DOHH2 (cell line): Measurements from ENCODE around the gene KIF21A.

ENCODE experiments used
- H3F3A ChIP-seq: fragments of 200-600 bp; sonication (generic), shearing (Covaris generic); 2 replicates; pipeline ENCODE4 v1.6.0; 2016; ENCODE audit warnings: antibody characterized with exemption, mild to moderate bottlenecking; ENCODE audit not compliant: control insufficient read depth, insufficient read depth
- H3K27ac ChIP-seq: fragments of 200-600 bp; sonication (generic); 2 replicates; pipeline ENCODE4 v1.5.1; 2014; ENCODE audit warnings: low read depth, mild to moderate bottlenecking, low read length, moderate library complexity
- H3K27me3 ChIP-seq: fragments of 200-600 bp; sonication (generic); 2 replicates; pipeline ENCODE4 v1.6.1; 2014; ENCODE audit warnings: mild to moderate bottlenecking, low read length, mixed read lengths; ENCODE audit not compliant: control insufficient read depth
- H3K36me3 ChIP-seq: fragments of 200-600 bp; sonication (generic); 2 replicates; pipeline ENCODE4 v1.6.1; 2014; ENCODE audit warnings: mild to moderate bottlenecking, low read length, moderate library complexity, mixed read lengths; ENCODE audit not compliant: control insufficient read depth
- H3K4me1 ChIP-seq: fragments of 200-600 bp; sonication (generic); 2 replicates; pipeline ENCODE4 v1.6.1; 2014; ENCODE audit warnings: mild to moderate bottlenecking, low read length, mixed read lengths; ENCODE audit not compliant: control insufficient read depth
- H3K4me2 ChIP-seq: fragments of 200-600 bp; sonication (generic); 2 replicates; pipeline ENCODE4 v1.6.0; 2014; ENCODE audit warnings: mild to moderate bottlenecking, low read length, moderate library complexity
- H3K4me3 ChIP-seq: fragments of 200-600 bp; sonication (generic); 2 replicates; pipeline ENCODE4 v1.5.1; 2014; ENCODE audit warnings: mild to moderate bottlenecking, low read length, mixed read lengths
- H3K79me2 ChIP-seq: fragments of 200-600 bp; sonication (generic); 2 replicates; pipeline ENCODE4 v1.6.1; 2014; ENCODE audit warnings: mild to moderate bottlenecking, low read length, mixed read lengths; ENCODE audit not compliant: control insufficient read depth
- H3K9me2 ChIP-seq: fragments of 200-600 bp; sonication (generic); replicated peaks from 2 replicates; pipeline ENCODE4 v1.6.1; 2014; ENCODE audit warnings: mild to moderate bottlenecking, low read length, mixed read lengths; ENCODE audit not compliant: control insufficient read depth
- H3K9me3 ChIP-seq: fragments of 200-600 bp; sonication (generic); 2 replicates; pipeline ENCODE4 v1.6.1; 2014; ENCODE audit warnings: antibody characterized with exemption, low read length, mixed read lengths; ENCODE audit not compliant: control insufficient read depth, insufficient read depth
- H4K20me1 ChIP-seq: fragments of 200-600 bp; sonication (generic); 2 replicates; pipeline ENCODE4 v1.6.0; 2014; ENCODE audit warnings: low read depth, mild to moderate bottlenecking, antibody characterized with exemption, low read length, moderate library complexity; ENCODE audit not compliant: control insufficient read depth, insufficient read depth
- EZH2phosphoT487 ChIP-seq: fragments of 200-600 bp; sonication (generic); IDR thresholded peaks from 2 replicates; pipeline ENCODE4 v1.6.1; 2017; ENCODE audit warnings: borderline replicate concordance, mild to moderate bottlenecking, antibody characterized with exemption, low read length, moderate library complexity, mixed read lengths
- TF ChIP-seq, protein P1 (sequence below): fragments of 200-600 bp; sonication (generic); IDR thresholded peaks from one replicate; pipeline ENCODE4 v1.5.1; 2014; ENCODE audit warnings: antibody characterized with exemption, mild to moderate bottlenecking, low read depth, low read length; ENCODE audit not compliant: poor library complexity, severe bottlenecking

The KIF21A gene

GRCh38 chr12:39401459-39401858 is 41.5 kb downstream of the KIF21A start:
- no peaks in the 10 kb centered on the region for H4K20me1 ChIP-seq
- H3K79me2 ChIP-seq: no peaks in the 10 kb centered on the region
- no peaks in the 10 kb centered on the region for H3K9me3 ChIP-seq
- no peaks in the 10 kb centered on the region for H3K4me1 ChIP-seq
- H3K4me2 ChIP-seq: no peak overlapping the region
- H3K27ac ChIP-seq: no peak overlapping the region
- H3K9me2 ChIP-seq: no peaks in the 10 kb centered on the region
- H3F3A ChIP-seq: no peaks in the 10 kb centered on the region
- no peak overlapping the region for H3K4me3 ChIP-seq
- TF ChIP-seq, protein P1, sequence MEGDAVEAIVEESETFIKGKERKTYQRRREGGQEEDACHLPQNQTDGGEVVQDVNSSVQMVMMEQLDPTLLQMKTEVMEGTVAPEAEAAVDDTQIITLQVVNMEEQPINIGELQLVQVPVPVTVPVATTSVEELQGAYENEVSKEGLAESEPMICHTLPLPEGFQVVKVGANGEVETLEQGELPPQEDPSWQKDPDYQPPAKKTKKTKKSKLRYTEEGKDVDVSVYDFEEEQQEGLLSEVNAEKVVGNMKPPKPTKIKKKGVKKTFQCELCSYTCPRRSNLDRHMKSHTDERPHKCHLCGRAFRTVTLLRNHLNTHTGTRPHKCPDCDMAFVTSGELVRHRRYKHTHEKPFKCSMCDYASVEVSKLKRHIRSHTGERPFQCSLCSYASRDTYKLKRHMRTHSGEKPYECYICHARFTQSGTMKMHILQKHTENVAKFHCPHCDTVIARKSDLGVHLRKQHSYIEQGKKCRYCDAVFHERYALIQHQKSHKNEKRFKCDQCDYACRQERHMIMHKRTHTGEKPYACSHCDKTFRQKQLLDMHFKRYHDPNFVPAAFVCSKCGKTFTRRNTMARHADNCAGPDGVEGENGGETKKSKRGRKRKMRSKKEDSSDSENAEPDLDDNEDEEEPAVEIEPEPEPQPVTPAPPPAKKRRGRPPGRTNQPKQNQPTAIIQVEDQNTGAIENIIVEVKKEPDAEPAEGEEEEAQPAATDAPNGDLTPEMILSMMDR: no peak
- no peak for TF ChIP-seq EZH2phosphoT487
- H3K36me3 ChIP-seq: no peaks in the 10 kb centered on the region
- H3K27me3 ChIP-seq: no peaks in the 10 kb centered on the region

DNA sequence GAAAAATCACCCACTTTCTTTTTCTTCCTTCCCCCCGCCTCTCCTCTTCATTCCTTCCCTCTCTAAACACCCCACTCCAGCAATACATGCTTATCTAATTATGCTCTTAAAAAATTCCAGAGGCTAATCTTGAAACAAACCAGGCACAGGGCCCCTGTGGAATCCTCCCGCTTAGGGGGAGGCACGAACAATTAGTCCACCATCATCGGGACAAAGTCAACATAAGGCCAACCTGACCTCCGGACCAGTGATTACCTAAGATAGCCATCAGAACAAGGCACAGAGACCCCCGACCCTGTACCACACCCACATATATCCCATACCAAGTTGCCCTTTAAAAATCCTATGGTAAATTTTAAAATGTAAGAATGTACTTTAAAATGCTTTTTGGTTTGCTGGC is 47.1 kb downstream of the KIF21A start:
- no peaks in the 10 kb centered on the region for H3K4me1 ChIP-seq

GRCh38 chr12:39393890-39394289 is 49.0 kb downstream of the KIF21A start:
- Histone ChIP-seq H3K79me2 (no peaks in the 10 kb centered on the region), H3K4me3 (no peak overlapping the region), H3K27ac (no peak overlapping the region)

More for the DNA sequence above, 47.1 kb downstream of the KIF21A start:
- Histone ChIP-seq H3K27ac (no peak overlapping the region), H3K9me2 (no peaks in the 10 kb centered on the region), H3K27me3 (no peaks in the 10 kb centered on the region), H4K20me1 (no peaks in the 10 kb centered on the region), H3K36me3 (no peaks in the 10 kb centered on the region), H3K4me2 (no peak overlapping the region), H3K4me3 (no peak overlapping the region), H3F3A (no peaks in the 10 kb centered on the region), H3K9me3 (no peaks in the 10 kb centered on the region), H3K79me2 (no peaks in the 10 kb centered on the region)
- TF ChIP-seq, protein P1: no peak
- no peak for TF ChIP-seq EZH2phosphoT487

More at GRCh38 chr12:39393890-39394289, 49.0 kb downstream of the KIF21A start:
- Histone ChIP-seq H3K27me3 (no peaks in the 10 kb centered on the region), H3K9me2 (no peaks in the 10 kb centered on the region; the same call in 1 of the 2 replicates), H3K9me3 (no peaks in the 10 kb centered on the region), H4K20me1 (no peaks in the 10 kb centered on the region), H3K4me2 (no peak overlapping the region), H3F3A (no peaks in the 10 kb centered on the region), H3K4me1 (no peaks in the 10 kb centered on the region), H3K36me3 (no peaks in the 10 kb centered on the region)
- no peak for TF ChIP-seq EZH2phosphoT487
- TF ChIP-seq, protein P1: no peak
